Measurements from ENCODE around the gene EIF2B1. TPM values are rescaled to one million over a fixed set of nuclear protein-coding genes. Genes with fewer than 3 reads are reported as not detected.
A peak's percentile ranks its signal among the peaks of the same experiment; 100 is the strongest.

EIF2B1 gene
- 10 to 100 TPM; 65.2 to 72.0 (median 67.6) TPM for polyA plus RNA-seq (ENCODE audit: insufficient read length in 4 of 4)

DNA sequence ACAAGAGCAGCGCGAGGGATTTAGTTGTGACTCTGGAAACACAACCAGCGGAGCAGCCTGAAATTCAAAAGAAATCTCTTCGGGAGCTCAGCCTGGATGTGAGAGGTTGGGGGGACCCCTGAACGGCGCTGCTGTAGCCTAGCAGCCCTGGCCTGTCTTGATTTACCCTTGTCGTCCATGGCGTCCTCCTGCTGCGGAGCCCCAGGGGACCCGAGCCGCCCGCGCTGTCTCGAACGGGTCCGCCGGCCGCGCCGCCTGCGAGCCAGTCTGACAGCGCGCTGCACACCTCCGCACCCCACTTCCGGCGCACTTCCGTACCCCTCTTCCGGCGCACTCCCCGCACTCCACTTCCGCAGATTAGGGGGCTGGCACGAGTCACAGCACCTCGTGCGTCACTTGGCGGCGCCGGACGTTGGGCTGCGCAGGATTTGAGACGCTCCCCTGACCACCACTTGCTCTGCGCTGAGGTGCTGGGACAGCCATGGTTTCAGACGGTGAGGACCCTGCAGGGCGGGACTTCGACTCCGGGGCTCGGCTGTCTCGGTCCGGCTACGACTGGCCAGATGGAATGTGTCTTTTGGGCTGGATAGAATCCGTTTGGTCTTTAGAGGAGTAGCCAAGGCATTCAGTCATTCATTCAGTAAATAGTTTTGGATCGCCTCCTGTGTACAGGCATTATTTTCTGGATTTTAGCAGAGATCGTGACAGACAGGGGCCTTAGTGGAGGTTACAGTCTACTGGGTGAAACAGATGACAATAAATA is at the start of gene EIF2B1, which contains the start of gene GTF2H3:
TSS of gene EIF2B1 (minus strand) at position 308 of the 763 bp plus-strand sequence. CDS start at position 179, 129 bp downstream.
TSS of gene GTF2H3 (plus strand) at position 451 of the 763 bp plus-strand sequence. CDS start at position 482, 31 bp downstream.
- peak; percentile 93 to 96 (median 94) for DNase-seq (ENCODE audit: low read depth in 4 of 4, low spot score in 3 of 4)

- no peak for DNase-seq (ENCODE audit: low read depth in 4 of 4, low spot score in 3 of 4)
Observed at GRCh38 chr12:123681605-123682004, 48.1 kb upstream of the EIF2B1 start.

DNA sequence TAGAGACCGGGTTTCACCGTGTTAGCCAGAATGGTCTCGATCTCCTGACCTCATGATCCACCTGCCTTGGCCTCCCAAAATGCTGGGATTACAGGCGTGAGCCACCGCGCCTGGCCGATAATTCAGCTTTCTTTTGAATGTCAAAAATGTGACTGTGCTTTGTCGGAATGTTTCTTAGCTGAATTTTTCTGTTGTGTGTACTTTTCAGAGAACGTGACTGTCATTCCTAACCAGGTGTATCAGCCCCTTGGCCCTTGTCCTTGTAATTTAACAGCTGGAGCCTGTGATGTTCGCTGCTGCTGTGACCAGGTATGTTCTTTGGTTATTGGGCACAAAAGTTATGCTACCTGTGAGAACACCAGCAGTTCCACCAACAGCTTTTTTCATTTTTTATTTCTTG is 45.5 kb upstream of the EIF2B1 start:
- DNase-seq (ENCODE audit: low read depth in 4 of 4, low spot score in 3 of 4): no peak

DNA sequence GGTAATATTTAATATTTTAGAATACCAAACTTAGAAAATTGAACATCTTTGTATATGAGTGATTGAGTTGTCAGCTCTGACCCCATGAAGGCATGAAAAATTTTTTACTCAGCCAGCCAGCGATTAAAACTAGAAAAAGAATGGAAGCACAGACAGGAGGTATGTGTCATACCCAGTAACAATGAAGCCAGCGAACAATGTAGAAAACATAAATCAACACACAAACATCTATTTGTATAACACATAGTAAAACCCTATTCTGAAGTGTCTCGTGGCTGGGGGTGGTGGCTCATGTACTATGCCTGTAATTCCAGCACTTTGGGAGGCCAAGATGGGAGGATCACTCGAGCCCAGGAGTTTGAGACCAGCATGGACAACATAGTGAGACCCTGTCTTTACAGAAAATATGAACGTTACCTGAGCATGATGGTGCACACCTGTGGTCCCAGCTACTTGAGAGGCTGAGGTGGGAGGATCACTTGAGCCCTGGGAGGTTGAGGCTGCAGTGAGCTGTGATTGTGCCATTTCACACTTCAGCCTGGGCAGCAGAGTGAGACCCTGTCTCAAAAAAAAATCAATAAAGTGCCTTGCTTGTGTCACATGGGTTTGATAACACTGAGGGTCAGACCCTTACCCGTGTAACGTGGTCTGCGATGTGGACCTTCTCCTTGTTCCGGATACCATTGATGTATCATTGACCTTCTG is 43.3 kb upstream of the EIF2B1 start:
- DNase-seq (ENCODE audit: low read depth in 4 of 4, low spot score in 3 of 4): no peak

DNA sequence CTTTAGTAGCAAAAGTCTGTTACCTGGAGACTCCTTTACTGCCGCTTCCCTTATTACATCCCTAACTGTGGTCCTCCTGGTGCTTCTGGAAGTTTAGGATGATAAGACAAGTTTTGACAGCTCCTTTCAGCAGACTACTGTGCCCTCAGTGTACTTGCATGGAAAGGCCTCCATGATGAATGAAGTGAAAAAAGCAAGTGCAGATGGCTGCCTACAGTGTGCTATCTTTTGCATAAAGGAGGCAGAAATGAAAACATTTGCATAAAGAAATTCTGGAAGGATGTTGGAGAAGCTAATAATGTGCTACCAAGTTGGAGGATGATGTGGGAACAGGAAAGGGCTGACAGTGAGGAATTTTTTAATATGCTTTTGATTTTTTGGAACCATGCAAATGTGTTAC is 42.0 kb upstream of the EIF2B1 start:
- DNase-seq (ENCODE audit: low read depth in 4 of 4, low spot score in 3 of 4): no peak

DNA sequence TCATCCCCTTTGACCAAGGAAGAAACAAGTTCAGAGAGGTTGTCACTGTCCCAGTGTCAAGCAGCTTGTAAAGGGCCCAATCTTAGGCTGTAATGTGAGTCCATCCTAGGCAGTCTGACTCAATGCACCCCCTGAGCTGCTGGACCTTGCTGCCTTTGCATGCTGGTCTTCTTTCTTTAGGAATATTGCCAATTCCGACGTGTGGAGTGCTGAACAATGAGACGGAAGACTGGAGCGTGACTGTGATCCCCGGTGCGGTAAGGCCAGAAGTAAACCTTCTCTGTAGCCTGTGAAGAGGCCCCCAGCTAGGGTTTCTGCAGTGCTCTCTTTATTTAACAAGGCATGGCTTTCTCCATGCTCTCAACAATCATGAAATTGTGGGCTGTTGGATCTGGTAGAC is 38.4 kb upstream of the EIF2B1 start:
- DNase-seq (ENCODE audit: low read depth in 4 of 4, low spot score in 3 of 4): no peak

GRCh38 chr12:123670882-123671728 is 37.6 kb upstream of the EIF2B1 start, which contains the start of gene TCTN2:
TCTN2 (plus strand) TSS chr12:123671113; CDS start chr12:123671241, 128 bp downstream.
- DNase-seq (ENCODE audit: low read depth in 4 of 4, low spot score in 3 of 4): peak; percentile 67 to 74 (median 71)

GRCh38 chr12:123667771-123668170 is 34.3 kb upstream of the EIF2B1 start:
- no peak for DNase-seq (ENCODE audit: low read depth in 4 of 4, low spot score in 3 of 4)

DNA sequence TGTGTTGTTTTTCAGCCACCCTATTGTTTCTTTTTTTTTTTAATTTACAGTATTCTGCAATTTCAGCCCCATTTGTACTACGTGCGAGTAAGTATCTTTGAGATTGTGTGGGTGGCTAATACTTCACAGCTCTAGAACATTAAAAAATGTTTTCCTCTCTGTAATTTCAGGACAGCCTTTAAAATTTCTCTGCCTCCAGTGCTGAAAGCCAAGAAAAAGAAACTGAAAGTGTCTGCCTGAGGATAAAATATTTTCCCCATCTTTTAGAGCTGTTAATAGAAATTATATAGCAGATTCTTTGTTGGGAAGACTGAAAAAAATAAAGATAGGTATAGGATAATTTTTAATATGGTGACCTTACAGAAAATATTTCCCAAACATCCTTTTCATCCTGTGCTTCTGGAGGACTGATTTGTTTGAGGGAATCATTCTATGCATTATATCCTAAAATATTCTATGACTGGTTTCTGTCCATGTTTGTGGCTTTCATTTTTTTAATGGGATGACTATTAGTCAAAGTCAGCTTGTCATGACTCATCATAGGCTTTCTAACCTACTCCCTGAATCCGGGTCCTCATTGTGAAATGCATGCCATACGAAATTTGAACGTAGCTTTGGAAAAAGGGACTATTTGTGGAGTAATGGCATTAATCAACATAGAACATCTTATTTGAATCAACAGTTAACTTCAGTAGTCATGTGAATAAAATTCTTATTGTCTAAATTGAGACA is 26.7 kb upstream of the EIF2B1 start:
- no peak for DNase-seq (ENCODE audit: low read depth in 4 of 4, low spot score in 3 of 4)

GRCh38 chr12:123657211-123657610 is 23.7 kb upstream of the EIF2B1 start:
- DNase-seq (ENCODE audit: low read depth in 4 of 4, low spot score in 3 of 4): no peak

DNA sequence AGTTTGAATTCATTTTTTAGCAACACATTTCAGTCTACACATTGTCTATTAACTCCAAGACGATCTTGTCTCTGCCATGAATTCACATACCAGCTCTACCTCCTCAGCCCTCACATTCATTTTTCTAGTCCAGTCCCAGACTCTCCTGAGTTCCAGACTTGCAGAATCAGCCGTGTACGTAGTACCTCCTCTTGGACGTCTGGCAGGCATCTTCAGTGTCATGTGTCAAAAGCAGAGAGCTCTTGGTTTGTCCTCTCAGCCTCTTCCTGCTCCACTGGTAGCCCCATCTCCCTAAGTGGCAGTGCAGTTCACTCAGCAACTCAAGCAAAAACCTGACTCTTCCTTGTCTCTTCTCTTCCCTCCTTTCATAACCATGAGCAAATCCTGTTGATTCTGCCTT is 22.9 kb upstream of the EIF2B1 start:
- no peak for DNase-seq (ENCODE audit: low read depth in 4 of 4, low spot score in 3 of 4)

- DNase-seq (ENCODE audit: low read depth in 4 of 4, low spot score in 3 of 4): no peak
Observed at GRCh38 chr12:123655420-123655819, 21.9 kb upstream of the EIF2B1 start.

- no peak for DNase-seq (ENCODE audit: low read depth in 4 of 4, low spot score in 3 of 4)
Observed at GRCh38 chr12:123654129-123654701, 20.7 kb upstream of the EIF2B1 start.

- DNase-seq (ENCODE audit: low read depth in 4 of 4, low spot score in 3 of 4): no peak
Observed at GRCh38 chr12:123648401-123648800, 14.9 kb upstream of the EIF2B1 start.

- DNase-seq (ENCODE audit: low read depth in 4 of 4, low spot score in 3 of 4): no peak
Observed at GRCh38 chr12:123645878-123646277, 12.4 kb upstream of the EIF2B1 start.

GRCh38 chr12:123645380-123645779 is 11.9 kb upstream of the EIF2B1 start:
- DNase-seq (ENCODE audit: low read depth in 4 of 4, low spot score in 3 of 4): no peak

DNA sequence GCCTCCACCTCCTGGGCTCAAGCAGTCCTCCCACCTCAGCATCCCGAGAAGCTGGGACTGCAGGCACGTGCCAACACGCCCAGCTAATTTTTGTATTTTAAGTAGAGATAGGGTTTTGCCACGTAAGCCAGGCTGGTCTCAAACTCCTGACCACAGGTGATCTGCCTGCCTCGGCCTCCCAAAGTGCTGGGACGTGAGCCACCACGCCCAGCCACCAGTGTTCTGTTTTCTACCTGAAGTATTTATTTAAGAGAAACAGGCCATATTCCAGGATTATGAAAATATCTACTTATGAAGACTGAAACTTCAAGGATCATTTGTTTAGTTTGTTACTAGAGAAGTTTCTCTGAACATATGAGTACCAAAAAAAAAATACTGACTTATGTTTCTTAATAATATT is 10.4 kb upstream of the EIF2B1 start:
- no peak for DNase-seq (ENCODE audit: low read depth in 4 of 4, low spot score in 3 of 4)

GRCh38 chr12:123634142-123634561 is 666 bp upstream of the EIF2B1 start:
- DNase-seq (ENCODE audit: low read depth in 4 of 4, low spot score in 3 of 4): no peak

DNA sequence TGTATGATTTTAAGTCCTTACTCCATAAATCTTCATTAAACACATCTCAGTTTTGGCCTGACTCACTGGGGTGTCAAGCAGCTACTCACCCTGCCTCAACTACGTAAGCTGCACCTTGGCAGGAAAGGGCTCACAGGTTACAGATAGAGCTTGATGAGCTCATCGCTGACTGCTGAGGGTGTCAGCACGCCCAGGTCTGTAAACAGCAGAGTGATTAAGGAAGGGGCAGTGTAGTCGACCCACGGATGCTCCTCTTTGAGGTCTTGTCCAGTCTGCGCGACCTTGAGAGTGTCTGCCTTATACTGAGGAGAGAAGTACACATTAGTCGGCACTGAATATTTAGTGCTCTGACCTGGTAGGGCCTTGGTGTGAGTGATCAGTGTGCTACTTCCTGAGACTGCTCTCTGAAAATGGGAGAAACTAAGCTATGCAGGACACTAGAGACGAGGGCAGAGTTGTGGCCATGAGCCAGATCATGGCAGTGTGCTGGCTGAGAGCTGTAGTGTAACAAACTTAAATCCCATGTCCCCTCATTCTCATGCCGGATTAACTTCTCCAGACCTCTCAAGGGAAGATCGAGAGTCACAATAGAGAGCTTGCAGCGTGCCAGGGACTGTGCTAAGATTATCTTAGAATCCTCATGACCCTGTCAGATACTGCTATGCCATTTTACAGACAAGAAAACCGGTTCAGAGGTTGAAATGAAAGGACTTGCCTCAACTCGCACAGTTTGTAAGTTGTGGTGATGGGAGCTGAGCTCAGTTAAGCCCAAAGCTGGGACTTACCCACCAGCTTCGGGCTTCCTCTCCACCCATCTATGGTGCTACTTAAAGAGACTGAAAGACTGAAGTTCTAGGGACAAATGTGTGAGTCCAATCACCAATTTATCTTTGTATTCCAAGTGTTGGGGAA is 11.6 kb downstream of the EIF2B1 start:
- DNase-seq (ENCODE audit: low read depth in 4 of 4, low spot score in 3 of 4): no peak

Data from right renal pelvis (tissue), 4 donors.